Inferior parietal cortex (tissue), 1 donor: ENCODE data around the gene SNX32.

Experiments
- DNase-seq: peaks from one replicate; pipeline ENCODE4 v3.0.0-alpha.2; 2016; ENCODE audit errors: extremely low spot score

Gene SNX32

GRCh38 chr11:65866509-65867283 is 32.9 kb downstream of the SNX32 start:
- DNase-seq, result no peak

- DNase-seq, result no peak
Measured at GRCh38 chr11:65867284-65868071, 33.7 kb downstream of the SNX32 start.

GRCh38 chr11:65868076-65868667 is 34.4 kb downstream of the SNX32 start:
- peak; percentile 35 for DNase-seq

DNA sequence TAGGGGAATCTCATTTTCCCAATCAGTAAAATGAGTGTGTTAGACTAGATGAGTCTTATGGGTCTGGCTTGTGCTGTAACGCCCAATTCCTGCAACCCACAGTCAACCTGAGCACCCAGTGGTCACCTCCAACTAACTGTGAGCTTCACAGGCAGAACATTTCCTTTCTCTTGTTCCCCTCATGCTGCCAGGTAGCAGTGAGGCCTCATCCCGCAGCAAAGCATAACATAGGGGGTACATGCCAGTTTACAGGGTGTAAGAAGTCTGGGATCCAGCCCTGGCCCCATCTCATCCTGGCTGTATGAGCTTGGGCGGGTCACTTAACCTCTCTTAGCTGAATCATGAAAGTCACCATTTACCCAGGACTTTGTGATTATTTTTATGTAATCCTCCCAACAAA is 35.1 kb downstream of the SNX32 start:
- DNase-seq, result no peak

GRCh38 chr11:65869643-65870306 is 36.0 kb downstream of the SNX32 start:
- DNase-seq, result no peak

GRCh38 chr11:65870307-65870658 is 36.5 kb downstream of the SNX32 start:
- DNase-seq, result no peak

DNA sequence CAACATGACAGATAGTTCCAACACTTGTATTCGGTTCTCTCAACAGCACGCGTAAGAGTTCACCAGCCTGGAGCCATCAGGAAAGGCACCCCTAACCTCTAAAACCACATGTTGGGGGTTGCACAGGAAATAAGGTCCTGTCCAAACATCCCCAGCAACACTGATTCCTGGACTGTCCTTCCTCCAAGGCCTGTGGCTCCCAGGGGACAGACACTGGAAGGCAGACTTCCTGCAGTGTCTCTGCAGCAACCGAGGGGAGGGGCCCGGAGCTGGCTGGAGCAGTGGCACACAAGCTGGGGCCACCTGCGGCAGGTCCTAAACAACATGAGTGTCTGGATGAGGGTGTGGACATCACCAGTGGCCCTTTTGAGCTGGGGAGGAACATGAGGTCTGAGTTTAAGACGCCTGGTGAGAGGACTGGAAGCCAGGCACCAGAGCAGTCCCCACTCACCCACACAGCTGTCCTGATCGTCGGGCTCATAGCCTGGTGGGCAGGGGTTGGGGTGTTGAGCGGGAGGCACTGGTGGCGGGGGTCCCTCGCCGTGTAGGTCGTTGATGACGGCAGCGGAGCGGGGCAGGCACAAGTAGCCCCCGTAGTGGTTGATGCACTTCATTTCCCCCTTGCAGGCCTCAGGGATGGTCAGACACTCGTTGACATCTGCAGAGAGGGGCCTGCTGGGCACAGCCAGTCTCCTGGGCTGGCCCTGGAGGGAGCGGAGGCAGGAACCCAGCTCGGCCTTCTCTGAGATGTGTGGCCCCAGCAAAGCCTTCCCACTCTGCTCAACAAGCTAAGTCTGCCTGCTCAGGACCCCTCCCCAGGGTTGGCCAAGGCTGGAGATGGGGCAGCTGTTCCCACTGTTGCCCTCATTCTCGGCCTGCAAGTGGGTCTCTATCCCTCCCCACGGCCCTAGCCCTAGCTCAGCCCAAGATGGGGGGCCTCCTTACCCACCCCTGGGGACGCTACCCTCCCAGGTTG is 37.2 kb downstream of the SNX32 start:
- no peak for DNase-seq

- no peak for DNase-seq
Measured at GRCh38 chr11:65871811-65872548, 38.2 kb downstream of the SNX32 start.

DNA sequence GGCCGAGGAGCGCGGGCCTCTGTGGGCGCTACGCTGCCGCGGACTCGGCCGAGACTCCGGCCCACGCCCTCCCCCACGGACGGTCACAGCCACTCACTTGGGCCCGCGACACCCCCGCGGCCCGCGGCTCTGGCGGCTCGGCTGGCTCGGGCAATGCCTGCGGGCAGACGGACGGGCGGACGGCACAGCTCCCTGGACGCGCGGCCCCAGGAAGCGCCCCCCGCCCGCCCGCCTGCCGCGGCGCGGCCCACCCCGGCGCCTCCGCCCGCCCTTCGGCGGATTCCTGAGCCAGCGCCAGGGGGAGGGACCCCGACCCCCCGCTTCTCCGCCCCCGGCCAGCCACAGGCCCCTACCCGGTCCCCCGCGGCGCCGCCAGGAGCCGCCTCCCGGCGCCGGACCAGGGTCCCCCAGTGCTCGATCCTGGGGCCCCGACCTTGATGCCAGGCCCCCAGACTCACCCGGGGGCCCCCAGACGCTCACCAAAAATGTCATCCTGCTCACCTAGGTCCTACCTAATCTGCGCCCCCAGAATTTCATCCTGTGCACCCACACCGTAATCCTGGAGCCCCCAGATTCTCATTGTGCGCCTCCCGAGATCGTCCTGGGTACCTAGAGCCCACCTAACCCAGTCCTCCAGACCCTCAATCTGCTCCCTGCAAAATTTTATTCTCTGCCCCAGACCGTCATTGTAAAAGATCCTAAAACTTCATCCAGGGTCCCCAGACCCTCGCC is 39.0 kb downstream of the SNX32 start, which contains the start of gene EFEMP2:
EFEMP2 (minus strand) TSS at position 215 of the 732 bp plus-strand sequence. CDS start 446 bp downstream, outside the sequence.
- DNase-seq, result no peak

DNA sequence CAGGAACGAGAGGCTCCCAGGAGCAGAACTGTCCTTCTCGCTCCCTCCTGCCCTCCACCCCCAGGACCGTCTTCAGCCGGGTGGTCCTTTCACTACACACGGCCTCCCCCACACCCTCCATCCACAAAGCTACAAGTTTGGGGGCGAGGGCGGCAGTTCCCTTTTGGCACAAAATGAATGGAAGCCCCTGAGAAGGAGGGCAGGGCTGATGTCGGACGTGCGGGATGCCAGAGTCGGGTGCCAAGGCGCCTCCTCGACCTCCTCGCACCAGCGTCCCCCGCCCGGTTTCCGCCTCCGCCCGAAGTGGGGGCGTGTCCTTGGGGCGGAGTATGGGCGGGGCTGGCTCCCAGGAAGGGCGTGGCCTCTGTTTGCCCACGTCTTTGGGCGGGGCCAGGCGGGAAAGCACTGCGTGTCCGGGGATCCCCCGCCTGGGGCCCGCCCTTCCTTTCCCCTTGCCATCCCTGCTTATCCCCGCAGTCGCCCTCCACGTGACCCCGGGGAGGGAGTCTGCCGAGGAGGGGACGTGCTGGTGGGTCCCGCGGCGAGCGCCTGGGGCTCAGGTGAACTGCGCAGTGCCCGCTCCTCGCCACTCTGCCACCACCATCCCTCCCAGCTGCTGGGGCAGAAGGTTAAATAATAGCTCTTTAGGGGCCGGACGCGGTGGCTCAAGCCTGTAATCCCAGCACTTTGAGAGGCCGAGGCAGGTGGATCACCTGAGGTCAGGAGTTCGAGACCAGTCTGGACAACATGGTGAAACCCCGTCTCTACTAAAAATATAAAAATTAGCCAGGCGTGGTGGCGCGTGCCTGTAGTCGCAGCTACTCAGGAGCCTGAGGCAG is 39.8 kb downstream of the SNX32 start:
- peak; percentile 89 for DNase-seq

- no peak for DNase-seq
Measured at GRCh38 chr11:65879617-65880016, 45.9 kb downstream of the SNX32 start, which contains the start of gene CTSW. TSS of gene CTSW (plus strand) at chr11:65879837. CDS start at chr11:65879855, 18 bp downstream.

DNA sequence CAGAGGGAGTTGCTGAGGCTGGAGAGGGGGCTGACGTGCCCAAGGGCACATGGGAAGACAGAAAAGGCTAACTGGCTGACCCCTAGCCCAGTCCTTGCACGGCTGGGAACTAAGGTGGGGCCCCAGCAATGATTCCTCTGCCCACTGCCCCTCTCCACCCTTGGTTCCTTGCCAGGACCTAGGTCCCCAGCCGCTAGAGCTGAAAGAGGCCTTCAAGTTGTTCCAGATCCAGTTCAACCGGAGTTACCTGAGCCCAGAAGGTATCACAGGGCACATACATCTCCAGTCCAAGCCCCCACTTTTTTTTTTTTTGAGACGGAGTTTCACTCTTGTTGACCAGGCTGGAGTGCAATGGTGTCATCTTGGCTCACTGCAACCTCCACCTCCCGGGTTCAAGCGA is 46.3 kb downstream of the SNX32 start:
- DNase-seq, result no peak

GRCh38 chr11:65880844-65881421 is 47.2 kb downstream of the SNX32 start:
- DNase-seq, result no peak

- DNase-seq, result no peak
Measured at GRCh38 chr11:65882120-65883057, 48.6 kb downstream of the SNX32 start.

GRCh38 chr11:65883058-65883761 is 49.4 kb downstream of the SNX32 start:
- no peak for DNase-seq
